ENCODE results near the gene MAIP1.

GRCh38 chr2:199975273-199975895, 20.0 kb downstream of the MAIP1 start:
- TF ChIP-seq ISL1 (CRISPR knock-in tag; IDR thresholded peaks at IDR 0.05): no peak
- TF ChIP-seq, protein P1, sequence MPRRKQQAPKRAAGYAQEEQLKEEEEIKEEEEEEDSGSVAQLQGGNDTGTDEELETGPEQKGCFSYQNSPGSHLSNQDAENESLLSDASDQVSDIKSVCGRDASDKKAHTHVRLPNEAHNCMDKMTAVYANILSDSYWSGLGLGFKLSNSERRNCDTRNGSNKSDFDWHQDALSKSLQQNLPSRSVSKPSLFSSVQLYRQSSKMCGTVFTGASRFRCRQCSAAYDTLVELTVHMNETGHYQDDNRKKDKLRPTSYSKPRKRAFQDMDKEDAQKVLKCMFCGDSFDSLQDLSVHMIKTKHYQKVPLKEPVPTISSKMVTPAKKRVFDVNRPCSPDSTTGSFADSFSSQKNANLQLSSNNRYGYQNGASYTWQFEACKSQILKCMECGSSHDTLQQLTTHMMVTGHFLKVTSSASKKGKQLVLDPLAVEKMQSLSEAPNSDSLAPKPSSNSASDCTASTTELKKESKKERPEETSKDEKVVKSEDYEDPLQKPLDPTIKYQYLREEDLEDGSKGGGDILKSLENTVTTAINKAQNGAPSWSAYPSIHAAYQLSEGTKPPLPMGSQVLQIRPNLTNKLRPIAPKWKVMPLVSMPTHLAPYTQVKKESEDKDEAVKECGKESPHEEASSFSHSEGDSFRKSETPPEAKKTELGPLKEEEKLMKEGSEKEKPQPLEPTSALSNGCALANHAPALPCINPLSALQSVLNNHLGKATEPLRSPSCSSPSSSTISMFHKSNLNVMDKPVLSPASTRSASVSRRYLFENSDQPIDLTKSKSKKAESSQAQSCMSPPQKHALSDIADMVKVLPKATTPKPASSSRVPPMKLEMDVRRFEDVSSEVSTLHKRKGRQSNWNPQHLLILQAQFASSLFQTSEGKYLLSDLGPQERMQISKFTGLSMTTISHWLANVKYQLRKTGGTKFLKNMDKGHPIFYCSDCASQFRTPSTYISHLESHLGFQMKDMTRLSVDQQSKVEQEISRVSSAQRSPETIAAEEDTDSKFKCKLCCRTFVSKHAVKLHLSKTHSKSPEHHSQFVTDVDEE (CRISPR knock-in tag; IDR thresholded peaks at IDR 0.05): no peak
